Right lobe of liver (tissue), 6 donors: ENCODE measurements around the gene ASB1. TPM values are rescaled to one million over a fixed set of nuclear protein-coding genes. Genes with fewer than 3 reads are reported as not detected.
A peak's percentile ranks its signal among the peaks of the same experiment; 100 is the strongest.

Source experiments
- ATAC-seq, 4 donors: fragments of 200-7000 bp; cut with Tn5 transposase; one replicate each; pipeline ENCODE4 v1.9.1; 2020; ENCODE audit warnings: mild to moderate bottlenecking in 4 of 4, moderate library complexity in 4 of 4
- DNase-seq, 3 donors: peaks; one replicate each; pipeline ENCODE4 v3.0.0-alpha.2; 2020
- H3K27ac ChIP-seq, 3 donors: fragments of 200-600 bp; one replicate each; pipeline ENCODE4 v1.8.0; 2022
- H3K27me3 ChIP-seq, 2 donors: fragments of 200-600 bp; one replicate each; pipeline ENCODE4 v1.8.0; 2022
- H3K36me3 ChIP-seq, 4 donors: fragments of 200-600 bp; sonication (generic) in 1 of 4; one replicate each; pipeline versions ENCODE4 v1.5.1 to v1.8.0; 2017 to 2022; ENCODE audit warnings: control low read depth in 1 of 4
- H3K4me1 ChIP-seq, 4 donors: fragments of 200-600 bp; sonication (generic) in 1 of 4; one replicate each; pipeline versions ENCODE4 v1.5.1 to v1.8.0; 2017 to 2022; ENCODE audit warnings: control low read depth in 1 of 4
- H3K4me3 ChIP-seq, 3 donors: fragments of 200-600 bp; one replicate each; pipeline ENCODE4 v1.8.0; 2022
- H3K9me3 ChIP-seq, 4 donors: fragments of 200-600 bp; sonication (generic) in 1 of 4; one replicate each; pipeline versions ENCODE4 v1.5.1 to v1.8.0; 2017 to 2022; ENCODE audit warnings: control low read depth in 1 of 4
- POLR2A ChIP-seq: fragments of 450-650 bp; IDR thresholded peaks from one replicate; pipeline ENCODE4 v1.6.1; 2017; ENCODE audit warnings: antibody characterized with exemption, mild to moderate bottlenecking
- WGBS: methylation state at CpG from one replicate; pipeline ENCODE4 v1.1.6; 2018; ENCODE audit warnings: low coverage, low lambda C conversion rate; ENCODE audit not compliant: insufficient coverage; ENCODE audit errors: missing lambda C conversion rate; 5-methylcytosine and 5-hydroxymethylcytosine counted together
- intact Hi-C, 2 donors: fragments of 100-400 bp; cut with DNase I; formaldehyde crosslinking; loops; one replicate each; pipeline versions ENCODE4 v1.11.2 to v1.14.1; 2022
- total RNA-seq, 6 experiments: library from RNA; depleted of rRNA in 2 of 6; stranded (reverse); fragments of >200 nt in 2 of 6; fragmentation: NEBNext Ultra II Directional in 3 of 6; extraction: Animal tissue kit (Norgen Biotek cat#: 25700) in 3 of 6; gene quantifications; one replicate each; pipeline versions ENCODE4 v1.1.0 to v1.2.4, GENCODE V29; 2016 to 2023
- TF ChIP-seq, protein P1 (sequence below), 4 donors: fragments of 200-600 bp in 3 of 4; fragments of 450-650 bp in 1 of 4; IDR thresholded peaks; one replicate each; pipeline versions ENCODE4 v1.5.1 to v1.8.0; 2016 to 2022; ENCODE audit warnings: antibody characterized with exemption in 4 of 4, mild to moderate bottlenecking in 2 of 4
- donor health status: DM: no; HTN: yes; CAD: no.
- donor health status: DM: no; HTN: no; CAD: no.
- donor health status: DM: no; HTN: no; CAD: no.
- donor health status: DM: no; HTN: yes; CAD: no.
- donor health status: DM: no; HTN: yes; CAD: no.

ASB1 gene
- total RNA-seq, 6 experiments from 2014 or later: 6.3 to 18.2 (median 8.4) TPM

DNA sequence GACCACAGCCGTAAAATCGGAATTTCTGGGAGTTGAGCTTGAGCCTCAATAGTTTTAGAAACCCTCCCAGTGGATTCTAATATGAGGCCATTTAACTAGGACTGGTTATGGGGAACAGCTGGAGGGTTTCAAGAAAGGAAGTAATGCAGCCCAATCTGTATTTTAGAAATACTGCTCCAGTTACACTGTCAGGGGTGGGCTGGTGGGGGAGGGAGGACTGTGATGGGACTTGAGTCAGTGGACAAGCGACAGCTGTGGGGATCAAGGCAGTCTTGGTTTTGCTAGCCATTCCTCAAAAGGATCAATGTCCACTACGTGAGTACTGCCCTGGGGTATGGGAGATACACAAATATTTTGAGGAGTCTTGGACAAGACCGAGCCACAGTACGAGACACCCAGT lies 34.8 kb downstream of the ASB1 start:
- no peaks in the 10 kb centered on the region for H3K9me3 ChIP-seq
- H3K27me3 ChIP-seq: no peaks in the 10 kb centered on the region
- TF ChIP-seq, protein P1, sequence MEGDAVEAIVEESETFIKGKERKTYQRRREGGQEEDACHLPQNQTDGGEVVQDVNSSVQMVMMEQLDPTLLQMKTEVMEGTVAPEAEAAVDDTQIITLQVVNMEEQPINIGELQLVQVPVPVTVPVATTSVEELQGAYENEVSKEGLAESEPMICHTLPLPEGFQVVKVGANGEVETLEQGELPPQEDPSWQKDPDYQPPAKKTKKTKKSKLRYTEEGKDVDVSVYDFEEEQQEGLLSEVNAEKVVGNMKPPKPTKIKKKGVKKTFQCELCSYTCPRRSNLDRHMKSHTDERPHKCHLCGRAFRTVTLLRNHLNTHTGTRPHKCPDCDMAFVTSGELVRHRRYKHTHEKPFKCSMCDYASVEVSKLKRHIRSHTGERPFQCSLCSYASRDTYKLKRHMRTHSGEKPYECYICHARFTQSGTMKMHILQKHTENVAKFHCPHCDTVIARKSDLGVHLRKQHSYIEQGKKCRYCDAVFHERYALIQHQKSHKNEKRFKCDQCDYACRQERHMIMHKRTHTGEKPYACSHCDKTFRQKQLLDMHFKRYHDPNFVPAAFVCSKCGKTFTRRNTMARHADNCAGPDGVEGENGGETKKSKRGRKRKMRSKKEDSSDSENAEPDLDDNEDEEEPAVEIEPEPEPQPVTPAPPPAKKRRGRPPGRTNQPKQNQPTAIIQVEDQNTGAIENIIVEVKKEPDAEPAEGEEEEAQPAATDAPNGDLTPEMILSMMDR (IDR thresholded peaks at IDR 0.05): no peak
- no peak for TF ChIP-seq POLR2A
- intact Hi-C loops: loop anchor here in 1 of 2 donors (5.0 kb wide), 1 partner anchor 94 kb away; no protein-coding TSS in a partner anchor
- WGBS: 79% methylated on average over 4 of the region's 6 CpGs
- H3K27ac ChIP-seq: no peak overlapping the region
- no peaks in the 10 kb centered on the region for H3K4me1 ChIP-seq
- no peaks in the 10 kb centered on the region for H3K36me3 ChIP-seq
- no peak overlapping the region for H3K4me3 ChIP-seq
- ATAC-seq: no peak
- no peak for DNase-seq

DNA sequence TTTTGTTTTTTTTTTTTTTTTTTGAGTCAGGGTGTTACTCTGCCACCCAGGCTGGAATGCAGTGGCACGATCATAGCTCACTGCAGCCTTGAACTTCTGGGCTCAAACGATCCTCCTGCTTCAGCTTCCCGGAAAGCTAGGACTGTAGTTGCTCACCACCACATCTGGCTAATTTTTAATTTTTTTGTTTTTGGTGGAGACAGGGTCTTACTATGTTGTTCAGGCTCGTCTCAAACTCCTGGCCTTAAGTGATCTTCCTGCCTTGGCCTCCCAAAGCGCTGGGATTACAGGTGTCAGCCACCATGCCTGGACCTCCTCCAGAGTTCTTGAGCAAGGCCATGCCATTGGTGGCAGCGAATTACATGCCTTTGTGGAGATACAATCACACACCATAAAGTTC lies 35.2 kb downstream of the ASB1 start:
- intact Hi-C loops: loop anchor here in 1 of 2 donors (5.0 kb wide), 1 partner anchor 95 kb away; no protein-coding TSS in a partner anchor
- DNase-seq (no peak), ATAC-seq (no peak)
- Histone ChIP-seq H3K4me3 (no peak overlapping the region), H3K4me1 (no peaks in the 10 kb centered on the region), H3K27ac (no peak overlapping the region), H3K36me3 (no peaks in the 10 kb centered on the region), H3K9me3 (no peaks in the 10 kb centered on the region), H3K27me3 (no peaks in the 10 kb centered on the region)
- 70% methylated on average over 5 of the region's 6 CpGs for WGBS
- no peak for TF ChIP-seq POLR2A
- TF ChIP-seq, protein P1 (IDR thresholded peaks at IDR 0.05): no peak

DNA sequence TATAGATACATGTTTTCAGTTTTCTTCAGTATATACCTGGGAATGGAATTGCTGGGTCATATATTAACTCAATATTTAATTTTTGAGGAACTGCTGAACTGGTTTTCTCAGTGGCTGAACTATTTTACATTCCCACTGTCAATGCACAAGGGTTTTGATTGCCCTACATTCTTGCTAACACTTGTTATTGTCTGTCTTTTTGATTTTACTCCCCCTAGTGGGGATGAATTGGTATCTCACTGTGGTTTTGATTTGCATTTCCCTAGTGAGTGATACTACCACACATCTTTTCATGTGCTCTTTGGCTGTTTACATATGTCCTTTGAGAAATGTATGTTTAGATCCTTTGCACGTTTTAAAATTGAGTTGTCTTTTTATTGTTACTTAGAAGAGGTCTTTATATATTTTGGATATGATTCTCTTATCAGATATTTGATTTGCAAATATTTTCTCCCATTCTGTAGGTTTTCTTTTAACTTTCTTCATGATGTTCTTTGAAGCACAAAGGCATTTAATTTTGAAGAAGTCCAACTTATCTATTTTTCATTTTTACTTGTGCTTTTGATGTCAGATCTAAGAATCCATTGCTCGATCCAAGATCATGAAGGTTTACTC lies 36.2 kb downstream of the ASB1 start:
- Histone ChIP-seq H3K4me3 (no peak overlapping the region), H3K36me3 (no peaks in the 10 kb centered on the region), H3K4me1 (no peaks in the 10 kb centered on the region), H3K27ac (no peak overlapping the region), H3K9me3 (no peaks in the 10 kb centered on the region), H3K27me3 (no peaks in the 10 kb centered on the region)
- no peak for DNase-seq
- peak; percentile 82 to 89 (median 86) for ATAC-seq
- 45% methylated on average over 2 of the region's 2 CpGs for WGBS
- TF ChIP-seq, protein P1 (IDR thresholded peaks at IDR 0.05): peak; percentile 75 to 90 (median 76)
- TF ChIP-seq POLR2A: no peak
- intact Hi-C loops: loop anchor here in 1 of 2 donors (5.0 kb wide), 1 partner anchor 96 kb away; no protein-coding TSS in a partner anchor

DNA sequence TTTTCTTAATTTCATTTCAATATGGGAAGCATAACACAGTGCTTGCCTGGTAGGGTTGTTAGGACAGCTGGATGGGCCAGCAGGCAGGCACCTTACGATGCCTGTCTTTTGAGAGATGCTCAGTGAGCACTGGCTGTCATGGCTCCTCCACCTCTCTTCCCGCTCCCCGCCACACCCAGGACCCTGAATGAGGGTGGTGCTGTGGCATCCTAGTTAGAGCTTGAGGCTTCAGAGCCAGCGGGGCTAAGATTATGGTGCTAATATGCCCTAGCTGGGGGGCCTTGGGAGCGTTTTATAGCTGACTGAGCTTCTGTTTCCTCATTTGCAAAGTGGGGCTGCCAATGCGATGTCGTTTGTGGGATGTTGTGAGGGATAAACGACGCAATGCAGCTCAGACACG lies 37.7 kb downstream of the ASB1 start:
- intact Hi-C loops: loop anchor here in 1 of 2 donors (5.0 kb wide), 1 partner anchor 97 kb away; no protein-coding TSS in a partner anchor
- Histone ChIP-seq H3K9me3 (no peaks in the 10 kb centered on the region), H3K4me1 (no peaks in the 10 kb centered on the region), H3K4me3 (no peak overlapping the region), H3K27ac (no peak overlapping the region), H3K27me3 (no peaks in the 10 kb centered on the region), H3K36me3 (no peaks in the 10 kb centered on the region)
- DNase-seq (no peak), ATAC-seq (no peak)
- TF ChIP-seq, protein P1 (IDR thresholded peaks at IDR 0.05): no peak
- TF ChIP-seq POLR2A: no peak
- WGBS: 70% methylated on average over 2 of the region's 10 CpGs
